ENCODE results near the gene IFNK. TPM values are rescaled to one million over a fixed set of nuclear protein-coding genes. Genes with fewer than 3 reads are reported as not detected.

Gene IFNK
- total RNA-seq, 4 donors from 2014 or later: not detected

DNA sequence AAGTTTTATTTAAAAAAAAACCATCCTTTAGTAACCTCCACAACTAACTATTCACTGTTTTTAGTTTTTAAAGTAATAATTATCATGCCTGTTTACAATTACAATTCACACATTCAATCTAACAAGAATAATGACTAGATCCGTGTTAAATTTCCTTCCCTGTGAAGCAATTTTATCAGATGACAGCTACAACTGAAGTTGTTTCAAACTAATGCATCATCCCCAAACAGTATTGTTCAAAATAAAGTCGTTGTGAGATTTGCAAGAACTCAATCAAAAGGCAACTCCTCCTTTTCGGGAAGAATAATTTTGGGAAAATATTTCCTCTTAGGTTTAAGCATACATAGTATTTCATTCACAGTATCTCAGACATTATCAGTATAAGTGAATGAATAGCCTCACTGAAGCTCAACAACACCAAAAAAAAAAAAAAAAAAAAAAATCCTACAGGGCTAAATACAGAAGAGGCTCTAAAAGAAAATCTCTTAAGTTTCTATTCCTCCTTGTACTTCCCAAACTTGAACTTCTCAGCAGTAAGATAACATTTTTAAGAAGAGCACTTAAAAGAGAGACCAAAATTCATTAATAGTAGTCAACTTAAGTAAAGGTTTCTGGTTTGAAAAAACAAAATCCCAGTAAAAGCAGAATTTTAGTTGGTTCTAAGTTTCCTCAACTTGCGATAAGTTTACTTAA, 39.8 kb downstream of the IFNK start:
- TF ChIP-seq, protein P1, sequence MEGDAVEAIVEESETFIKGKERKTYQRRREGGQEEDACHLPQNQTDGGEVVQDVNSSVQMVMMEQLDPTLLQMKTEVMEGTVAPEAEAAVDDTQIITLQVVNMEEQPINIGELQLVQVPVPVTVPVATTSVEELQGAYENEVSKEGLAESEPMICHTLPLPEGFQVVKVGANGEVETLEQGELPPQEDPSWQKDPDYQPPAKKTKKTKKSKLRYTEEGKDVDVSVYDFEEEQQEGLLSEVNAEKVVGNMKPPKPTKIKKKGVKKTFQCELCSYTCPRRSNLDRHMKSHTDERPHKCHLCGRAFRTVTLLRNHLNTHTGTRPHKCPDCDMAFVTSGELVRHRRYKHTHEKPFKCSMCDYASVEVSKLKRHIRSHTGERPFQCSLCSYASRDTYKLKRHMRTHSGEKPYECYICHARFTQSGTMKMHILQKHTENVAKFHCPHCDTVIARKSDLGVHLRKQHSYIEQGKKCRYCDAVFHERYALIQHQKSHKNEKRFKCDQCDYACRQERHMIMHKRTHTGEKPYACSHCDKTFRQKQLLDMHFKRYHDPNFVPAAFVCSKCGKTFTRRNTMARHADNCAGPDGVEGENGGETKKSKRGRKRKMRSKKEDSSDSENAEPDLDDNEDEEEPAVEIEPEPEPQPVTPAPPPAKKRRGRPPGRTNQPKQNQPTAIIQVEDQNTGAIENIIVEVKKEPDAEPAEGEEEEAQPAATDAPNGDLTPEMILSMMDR (IDR thresholded peaks at IDR 0.05): no peak
- ATAC-seq (ENCODE audit: low FRiP score) (no peak), DNase-seq (ENCODE audit: low spot score) (no peak)

DNA sequence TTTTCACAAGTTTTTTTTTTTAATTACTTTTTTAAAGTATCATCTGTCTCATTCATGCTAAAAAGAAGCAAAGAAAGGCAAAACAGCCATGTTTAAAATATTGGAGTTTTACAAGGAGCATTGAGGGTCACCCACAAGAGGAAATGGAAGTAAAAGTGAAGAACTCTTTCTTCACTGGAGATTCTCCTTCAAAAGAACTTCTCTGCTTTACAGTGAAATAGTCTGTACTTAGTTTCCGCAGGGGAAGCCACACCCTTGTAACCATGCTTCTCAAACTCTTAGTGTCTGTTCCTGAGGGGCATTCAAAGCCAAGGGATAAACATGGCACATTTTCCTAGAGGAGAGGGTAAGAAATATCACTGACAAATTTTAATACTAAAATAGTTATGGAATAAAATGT, 40.6 kb downstream of the IFNK start:
- DNase-seq (ENCODE audit: low spot score) (no peak), ATAC-seq (ENCODE audit: low FRiP score) (no peak)
- TF ChIP-seq, protein P1 (IDR thresholded peaks at IDR 0.05): no peak

DNA sequence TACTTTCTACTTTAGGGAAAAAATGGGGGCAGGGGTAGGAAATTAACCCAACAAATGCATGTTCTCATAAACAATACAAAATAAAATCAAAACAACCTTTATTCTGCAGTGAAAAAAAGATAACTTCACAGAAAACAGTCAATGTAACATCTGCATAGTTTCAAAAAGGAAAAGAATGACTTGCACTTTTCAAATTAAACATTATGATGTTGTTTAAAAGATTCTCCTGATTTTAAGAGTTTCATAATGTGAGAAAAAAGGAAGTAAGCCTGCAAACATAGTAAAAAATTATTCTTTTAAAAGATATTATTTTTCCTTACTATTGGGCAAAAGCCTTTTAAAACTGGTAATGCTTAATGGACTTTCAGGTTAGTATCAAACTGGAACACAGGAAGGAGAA, 41.6 kb downstream of the IFNK start:
- no peak for DNase-seq (ENCODE audit: low spot score)
- TF ChIP-seq, protein P1 (IDR thresholded peaks at IDR 0.05): no peak
- no peak for ATAC-seq (ENCODE audit: low FRiP score)

DNA sequence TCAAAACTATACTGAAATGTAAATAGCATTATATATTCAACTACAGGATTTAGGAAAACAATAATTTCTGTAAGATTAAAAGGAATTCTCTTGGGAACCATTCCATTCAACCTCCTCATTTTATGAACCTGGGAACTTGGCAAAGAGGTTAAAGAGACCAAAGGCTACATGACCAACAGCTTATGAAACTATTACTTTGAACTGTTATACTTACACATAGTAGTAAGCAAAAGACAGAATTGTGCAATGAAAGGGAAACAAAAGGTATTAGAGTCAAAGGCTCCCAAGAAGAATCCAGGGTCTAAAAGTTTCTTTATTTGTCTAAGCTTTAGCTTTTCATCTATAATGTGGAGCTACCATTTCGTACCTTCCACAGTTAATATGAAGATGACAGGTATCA, 42.0 kb downstream of the IFNK start:
- DNase-seq (ENCODE audit: low spot score) (no peak), ATAC-seq (ENCODE audit: low FRiP score) (no peak)
- TF ChIP-seq, protein P1 (IDR thresholded peaks at IDR 0.05): no peak

DNA sequence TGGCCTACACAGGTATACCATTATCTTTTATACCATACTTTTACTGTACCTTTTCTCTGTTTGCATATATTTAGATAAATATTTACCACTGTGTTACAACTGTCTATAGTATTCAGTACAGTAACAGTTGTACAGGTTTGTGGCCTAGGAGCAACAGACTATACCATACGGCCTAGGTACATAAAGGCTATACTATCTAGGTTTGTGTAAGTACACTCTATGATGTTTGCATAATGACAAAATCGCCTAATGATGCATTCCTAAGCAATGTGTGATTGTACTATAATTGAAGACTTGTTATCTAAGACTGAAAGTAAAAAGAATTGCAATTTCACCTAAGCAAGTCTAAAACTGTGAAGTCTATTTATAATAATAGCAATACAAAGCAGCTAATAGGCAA, 45.3 kb downstream of the IFNK start:
- ATAC-seq (ENCODE audit: low FRiP score) (no peak), DNase-seq (ENCODE audit: low spot score) (no peak)
- TF ChIP-seq, protein P1 (IDR thresholded peaks at IDR 0.05): no peak

DNA sequence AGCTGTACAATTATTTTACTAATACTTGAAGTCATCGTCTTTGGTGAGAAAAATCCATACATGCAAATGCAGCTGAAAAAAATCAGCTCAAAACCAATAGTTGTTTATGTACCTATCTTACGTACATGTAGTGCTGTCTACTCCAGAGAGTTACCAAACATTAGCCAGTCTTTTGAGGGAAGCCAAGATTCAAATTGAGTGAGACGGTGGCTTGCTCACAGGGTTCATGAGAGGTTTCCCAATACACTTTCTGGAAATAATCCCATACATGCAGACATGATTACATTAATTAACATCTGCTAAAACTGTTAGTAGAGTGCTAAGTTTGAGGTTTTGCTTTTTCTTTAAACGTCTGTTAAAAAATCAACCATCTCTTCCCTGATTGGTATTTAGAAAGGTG, 46.9 kb downstream of the IFNK start:
- no peak for ATAC-seq (ENCODE audit: low FRiP score)
- TF ChIP-seq, protein P1 (IDR thresholded peaks at IDR 0.05): no peak
- no peak for DNase-seq (ENCODE audit: low spot score)

DNA sequence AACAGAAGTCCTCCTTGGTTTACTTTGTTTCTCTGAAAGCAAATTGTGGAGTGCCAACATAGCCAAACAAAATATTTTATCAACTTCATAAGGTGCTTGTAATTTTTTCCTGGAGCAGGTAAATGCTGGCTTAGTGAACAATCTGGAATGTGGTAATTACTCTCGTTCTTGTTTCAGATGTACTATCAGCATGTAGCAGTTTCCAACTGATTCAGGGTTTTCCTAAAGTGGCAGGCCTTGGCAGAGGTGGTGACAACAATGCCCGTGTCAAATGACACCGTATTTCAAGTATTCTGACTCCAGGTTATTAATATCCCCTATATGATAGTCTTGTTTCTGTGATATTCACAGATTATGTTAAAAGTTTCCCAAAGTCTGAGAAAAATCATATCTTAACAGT, 48.0 kb downstream of the IFNK start:
- TF ChIP-seq, protein P1 (IDR thresholded peaks at IDR 0.05): no peak
- ATAC-seq (ENCODE audit: low FRiP score): no peak
- no peak for DNase-seq (ENCODE audit: low spot score)

Data from omental fat pad (tissue), 4 donors.